ENCODE data around the gene ST6GALNAC5.
"Not testable (repeated sequence)": the region's sequence is repeated elsewhere in the genome, so short reads cannot be mapped to it uniquely, and the experiment has no call there.

Gene ST6GALNAC5

GRCh38 chr1:76868154-76868882, 1.0 kb downstream of the ST6GALNAC5 start:
- peak; percentile 59 for DNase-seq

GRCh38 chr1:76868916-76869315, 1.6 kb downstream of the ST6GALNAC5 start:
- peak; percentile 24 for DNase-seq

- DNase-seq, result no peak
Measured at GRCh38 chr1:76870037-76870436, 2.8 kb downstream of the ST6GALNAC5 start.

- DNase-seq, result no peak
Measured at GRCh38 chr1:76871355-76871974, 4.2 kb downstream of the ST6GALNAC5 start.

GRCh38 chr1:76872944-76873343, 5.7 kb downstream of the ST6GALNAC5 start:
- no peak for DNase-seq

- no peak for DNase-seq
Measured at GRCh38 chr1:76876655-76877395, 9.5 kb downstream of the ST6GALNAC5 start.

GRCh38 chr1:76879014-76879413, 11.7 kb downstream of the ST6GALNAC5 start:
- not testable (repeated sequence) for DNase-seq

GRCh38 chr1:76881762-76882161, 14.5 kb downstream of the ST6GALNAC5 start:
- no peak for DNase-seq

GRCh38 chr1:76891931-76892622, 24.8 kb downstream of the ST6GALNAC5 start:
- DNase-seq, result no peak

- DNase-seq, result no peak
Measured at GRCh38 chr1:76892675-76893074, 25.4 kb downstream of the ST6GALNAC5 start.

GRCh38 chr1:76901158-76901767, 34.0 kb downstream of the ST6GALNAC5 start:
- DNase-seq, result no peak

GRCh38 chr1:76905876-76906595, 38.8 kb downstream of the ST6GALNAC5 start:
- no peak for DNase-seq

GRCh38 chr1:76909311-76909710, 42.0 kb downstream of the ST6GALNAC5 start:
- DNase-seq, result no peak

GRCh38 chr1:76919085-76919484, 51.8 kb downstream of the ST6GALNAC5 start:
- DNase-seq, result no peak

- DNase-seq, result no peak
Measured at GRCh38 chr1:76921590-76921989, 54.3 kb downstream of the ST6GALNAC5 start.

- DNase-seq, result no peak
Measured at GRCh38 chr1:76925825-76926224, 58.5 kb downstream of the ST6GALNAC5 start.

GRCh38 chr1:76928522-76928921, 61.2 kb downstream of the ST6GALNAC5 start:
- no peak for DNase-seq

GRCh38 chr1:76929136-76929535, 61.9 kb downstream of the ST6GALNAC5 start:
- no peak for DNase-seq

GRCh38 chr1:76933847-76934815, 66.9 kb downstream of the ST6GALNAC5 start:
- no peak for DNase-seq

- DNase-seq, result no peak
Measured at GRCh38 chr1:76938304-76938703, 71.0 kb downstream of the ST6GALNAC5 start.

All from right hindlimb (tissue), 1 donor.